MM.1S (cell line): ENCODE measurements around the gene THAP12.

Source experiments
- DNase-seq: peaks from one replicate; pipeline ENCODE4 v3.0.0-alpha.2; 2015
- H2AFZ ChIP-seq: fragments of 300-600 bp; sonication (generic); 2 replicates; pipeline ENCODE4 v1.6.0; 2016; ENCODE audit warnings: antibody characterized with exemption, low read length
- H3F3A ChIP-seq: fragments of 300-600 bp; sonication (generic); 2 replicates; pipeline ENCODE4 v1.6.1; 2016; ENCODE audit warnings: mild to moderate bottlenecking, antibody characterized with exemption, low read length, moderate library complexity, mixed read lengths; ENCODE audit not compliant: insufficient read depth
- H3K27ac ChIP-seq: fragments of 300-600 bp; sonication (generic); 2 replicates; pipeline ENCODE4 v1.5.1; 2016; ENCODE audit warnings: mild to moderate bottlenecking, low read length
- H3K27me3 ChIP-seq: fragments of 300-600 bp; sonication (generic); replicated peaks from 2 replicates; pipeline ENCODE4 v1.6.0; 2016; ENCODE audit warnings: low read length; ENCODE audit not compliant: insufficient read depth
- H3K36me3 ChIP-seq: fragments of 300-600 bp; sonication (generic); replicated peaks from 2 replicates; pipeline ENCODE4 v1.6.1; 2016; ENCODE audit warnings: mild to moderate bottlenecking, low read length, mixed read lengths; ENCODE audit not compliant: insufficient read depth
- H3K4me1 ChIP-seq: fragments of 300-600 bp; sonication (generic); 2 replicates; pipeline ENCODE4 v1.6.1; 2016; ENCODE audit warnings: low read length, mixed read lengths
- H3K4me2 ChIP-seq: fragments of 300-600 bp; sonication (generic); 2 replicates; pipeline ENCODE4 v1.6.0; 2016; ENCODE audit warnings: low read depth, low read length
- H3K4me3 ChIP-seq: fragments of 300-600 bp; sonication (generic); 2 replicates; pipeline ENCODE4 v1.5.1; 2016; ENCODE audit warnings: low read length, mixed read lengths
- H3K79me2 ChIP-seq: fragments of 300-600 bp; sonication (generic); 2 replicates; pipeline ENCODE4 v1.6.1; 2016; ENCODE audit warnings: mixed run types, low read length, mixed read lengths
- H3K9ac ChIP-seq: fragments of 300-600 bp; sonication (generic); 2 replicates; pipeline ENCODE4 v1.6.1; 2016; ENCODE audit warnings: low read length, mixed read lengths
- H3K9me2 ChIP-seq: fragments of 300-600 bp; sonication (generic); replicated peaks from 2 replicates; pipeline ENCODE4 v1.6.1; 2016; ENCODE audit warnings: mild to moderate bottlenecking, low read length, mixed read lengths; ENCODE audit not compliant: insufficient read depth
- H3K9me3 ChIP-seq: fragments of 300-600 bp; sonication (generic); replicated peaks from 2 replicates; pipeline ENCODE4 v1.6.1; 2016; ENCODE audit warnings: mild to moderate bottlenecking, low read length, mixed read lengths; ENCODE audit not compliant: insufficient read depth
- H4K20me1 ChIP-seq: fragments of 300-600 bp; sonication (generic); 2 replicates; pipeline ENCODE4 v1.6.1; 2016; ENCODE audit warnings: mild to moderate bottlenecking, low read length, moderate library complexity, mixed read lengths; ENCODE audit not compliant: insufficient read depth
- EZH2 ChIP-seq: fragments of 300-600 bp; sonication (generic); optimal IDR thresholded peaks from 2 replicates; pipeline ENCODE3; 2017; ENCODE audit warnings: low read depth, mild to moderate bottlenecking, antibody characterized with exemption, low read length, mixed read lengths
- EZH2phosphoT487 ChIP-seq: fragments of 300-600 bp; sonication (generic); IDR thresholded peaks from 2 replicates; pipeline ENCODE4 v1.6.1; 2018; ENCODE audit warnings: antibody characterized with exemption, low read length
- TF ChIP-seq, protein P1 (sequence below): fragments of 300-600 bp; sonication (generic); IDR thresholded peaks from 2 replicates; pipeline ENCODE4 v1.5.1; 2016; ENCODE audit warnings: antibody characterized with exemption, low read length, mixed read lengths

Gene THAP12

DNA sequence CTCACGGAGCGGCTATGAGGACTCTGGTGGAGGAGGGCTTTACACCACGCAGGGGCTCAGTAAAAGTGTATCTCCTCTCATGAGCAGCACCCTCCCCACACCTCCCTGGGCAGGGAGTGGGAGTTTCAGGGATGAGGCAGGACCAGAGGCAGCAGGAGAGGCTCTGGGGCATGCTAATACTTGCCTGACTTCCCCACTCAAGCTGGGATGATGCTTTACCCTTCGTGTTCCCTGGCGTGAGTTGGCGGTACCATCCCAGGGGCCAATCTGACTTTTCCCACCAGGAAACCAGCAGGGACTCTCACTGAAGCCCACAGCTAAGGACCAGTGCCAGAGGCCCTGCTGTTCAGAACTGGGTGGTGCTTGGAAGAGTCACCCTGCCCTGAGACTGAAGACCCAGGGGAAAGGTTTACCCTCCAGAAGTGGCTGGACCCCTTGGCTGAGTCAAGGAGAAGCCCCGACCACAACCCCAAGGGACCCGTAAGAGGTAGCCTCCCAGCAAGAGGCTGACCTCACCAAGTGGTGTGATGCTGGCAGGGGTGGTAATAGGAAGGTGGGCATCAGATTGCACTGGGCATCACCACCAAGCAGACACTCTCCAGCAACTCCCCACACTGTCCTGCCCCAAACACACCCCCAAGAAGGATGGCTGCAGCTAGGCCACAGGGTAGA lies 65.6 kb downstream of the THAP12 start:
- H3K9me2 ChIP-seq = no peaks in the 10 kb centered on the region
- H3K36me3 ChIP-seq = no peaks in the 10 kb centered on the region
- 0 out of 2 replicates have a peak, but pooled peaks cover under 1% of the 10 kb centered on the region for H3K27me3 ChIP-seq
- H3K4me3 ChIP-seq = no peak overlapping the region
- DNase-seq = no peak
- no peaks in the 10 kb centered on the region for H3K4me1 ChIP-seq
- H3K4me2 ChIP-seq = no peak overlapping the region
- H3K79me2 ChIP-seq = no peaks in the 10 kb centered on the region
- no peaks in the 10 kb centered on the region for H3F3A ChIP-seq
- no peaks in the 10 kb centered on the region for H4K20me1 ChIP-seq
- TF ChIP-seq, protein P1, sequence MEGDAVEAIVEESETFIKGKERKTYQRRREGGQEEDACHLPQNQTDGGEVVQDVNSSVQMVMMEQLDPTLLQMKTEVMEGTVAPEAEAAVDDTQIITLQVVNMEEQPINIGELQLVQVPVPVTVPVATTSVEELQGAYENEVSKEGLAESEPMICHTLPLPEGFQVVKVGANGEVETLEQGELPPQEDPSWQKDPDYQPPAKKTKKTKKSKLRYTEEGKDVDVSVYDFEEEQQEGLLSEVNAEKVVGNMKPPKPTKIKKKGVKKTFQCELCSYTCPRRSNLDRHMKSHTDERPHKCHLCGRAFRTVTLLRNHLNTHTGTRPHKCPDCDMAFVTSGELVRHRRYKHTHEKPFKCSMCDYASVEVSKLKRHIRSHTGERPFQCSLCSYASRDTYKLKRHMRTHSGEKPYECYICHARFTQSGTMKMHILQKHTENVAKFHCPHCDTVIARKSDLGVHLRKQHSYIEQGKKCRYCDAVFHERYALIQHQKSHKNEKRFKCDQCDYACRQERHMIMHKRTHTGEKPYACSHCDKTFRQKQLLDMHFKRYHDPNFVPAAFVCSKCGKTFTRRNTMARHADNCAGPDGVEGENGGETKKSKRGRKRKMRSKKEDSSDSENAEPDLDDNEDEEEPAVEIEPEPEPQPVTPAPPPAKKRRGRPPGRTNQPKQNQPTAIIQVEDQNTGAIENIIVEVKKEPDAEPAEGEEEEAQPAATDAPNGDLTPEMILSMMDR = no peak
- no peak for TF ChIP-seq EZH2phosphoT487
- no peak for TF ChIP-seq EZH2
- H3K9me3 ChIP-seq = no peaks in the 10 kb centered on the region
- no peak overlapping the region for H2AFZ ChIP-seq
- H3K27ac ChIP-seq = no peak overlapping the region
- H3K9ac ChIP-seq = no peak overlapping the region

DNA sequence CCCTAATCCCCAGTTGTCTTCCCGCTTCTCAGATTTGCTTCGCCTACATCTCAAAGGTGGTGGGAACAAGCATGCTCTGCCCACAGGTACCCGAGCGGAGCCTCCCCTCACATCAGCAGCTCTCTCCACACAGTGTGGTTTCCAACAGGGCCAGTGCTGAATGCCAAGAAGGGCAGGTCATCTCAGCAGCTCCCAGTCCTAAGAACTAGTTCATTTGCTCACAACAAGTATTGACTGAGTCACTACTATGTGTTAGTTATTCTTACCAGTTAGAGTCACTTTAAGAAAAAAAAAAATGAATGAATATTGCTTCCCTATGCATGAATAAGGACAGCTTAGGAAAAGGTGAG lies 66.2 kb downstream of the THAP12 start:
- no peaks in the 10 kb centered on the region for H3K79me2 ChIP-seq
- H3K4me2 ChIP-seq = no peak overlapping the region
- no peak overlapping the region for H3K4me3 ChIP-seq
- no peak overlapping the region for H2AFZ ChIP-seq
- no peak overlapping the region for H3K9ac ChIP-seq
- no peaks in the 10 kb centered on the region for H3K9me3 ChIP-seq
- H3K27ac ChIP-seq = no peak overlapping the region
- DNase-seq = no peak
- no peaks in the 10 kb centered on the region for H3F3A ChIP-seq
- H3K9me2 ChIP-seq = no peaks in the 10 kb centered on the region
- H3K4me1 ChIP-seq = no peaks in the 10 kb centered on the region
- H3K36me3 ChIP-seq = no peaks in the 10 kb centered on the region
- TF ChIP-seq EZH2 (no peak), EZH2phosphoT487 (no peak)
- TF ChIP-seq, protein P1 = no peak
- no peaks in the 10 kb centered on the region for H4K20me1 ChIP-seq
- no peaks in the 10 kb centered on the region for H3K27me3 ChIP-seq

DNA sequence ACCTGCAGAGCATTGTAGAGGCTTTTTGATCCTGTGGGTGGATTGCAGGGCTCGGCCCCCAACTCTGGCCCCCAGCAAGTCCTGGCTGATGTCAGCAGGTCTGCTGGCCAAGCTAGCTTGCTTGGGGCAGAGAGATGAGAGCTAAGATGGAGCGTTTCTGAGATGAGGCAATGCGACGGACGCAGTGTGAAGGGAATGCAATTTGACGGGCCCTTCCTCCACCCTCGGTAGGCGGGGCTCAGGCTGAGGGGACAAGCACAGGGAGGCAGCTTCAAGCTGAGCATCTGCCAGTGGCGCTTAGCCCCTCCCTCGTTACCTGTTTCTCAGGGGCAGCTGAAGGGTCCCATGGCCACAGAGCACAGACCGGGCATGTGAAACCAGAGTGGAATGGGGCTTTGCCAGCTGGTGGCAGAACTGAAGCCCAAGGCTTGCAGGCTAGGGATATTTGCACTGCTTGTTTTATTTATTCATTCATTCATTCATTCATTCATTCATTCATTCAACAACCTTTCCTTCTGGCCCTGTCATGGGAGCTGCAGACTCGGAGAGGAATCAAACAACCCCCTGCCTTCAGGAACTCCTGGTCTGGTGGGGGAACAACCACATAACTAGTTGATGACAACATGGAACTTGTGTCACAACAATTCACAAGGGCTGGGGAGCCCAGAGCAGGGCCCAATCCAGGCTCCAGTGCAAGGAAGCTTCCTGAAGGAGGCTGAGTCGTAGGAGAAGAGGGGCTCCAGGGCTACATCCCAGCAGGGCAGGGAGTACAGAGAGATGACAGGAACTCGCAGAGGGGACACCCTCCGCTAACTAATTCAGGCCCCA lies 66.8 kb downstream of the THAP12 start:
- Histone ChIP-seq H3K27me3 (no peaks in the 10 kb centered on the region), H4K20me1 (no peaks in the 10 kb centered on the region), H3K36me3 (no peaks in the 10 kb centered on the region), H3K9me2 (no peaks in the 10 kb centered on the region), H3K9me3 (no peaks in the 10 kb centered on the region), H3F3A (no peaks in the 10 kb centered on the region), H3K9ac (no peak overlapping the region), H3K4me3 (no peak overlapping the region), H3K4me2 (no peak overlapping the region), H3K4me1 (no peaks in the 10 kb centered on the region), H3K79me2 (no peaks in the 10 kb centered on the region), H2AFZ (no peak overlapping the region), H3K27ac (no peak overlapping the region)
- TF ChIP-seq, protein P1 = no peak
- TF ChIP-seq EZH2 (no peak), EZH2phosphoT487 (no peak)
- DNase-seq = no peak
